Astrocyte (in vitro differentiated cells and primary cell): ENCODE measurements around the gene CLN5.

ENCODE experiments used
- EZH2 ChIP-seq: IDR thresholded peaks from 2 replicates; pipeline ENCODE4 v1.6.1; 2012; ENCODE audit warnings: mild to moderate bottlenecking, low read length, inconsistent platforms; ENCODE audit not compliant: insufficient read depth
- TF ChIP-seq, protein P1 (sequence below): IDR thresholded peaks from 2 replicates; pipeline ENCODE4 v1.5.1; 2011; ENCODE audit warnings: low read depth, mild to moderate bottlenecking, inconsistent platforms, low read length, moderate library complexity; ENCODE audit not compliant: insufficient read depth

DNA sequence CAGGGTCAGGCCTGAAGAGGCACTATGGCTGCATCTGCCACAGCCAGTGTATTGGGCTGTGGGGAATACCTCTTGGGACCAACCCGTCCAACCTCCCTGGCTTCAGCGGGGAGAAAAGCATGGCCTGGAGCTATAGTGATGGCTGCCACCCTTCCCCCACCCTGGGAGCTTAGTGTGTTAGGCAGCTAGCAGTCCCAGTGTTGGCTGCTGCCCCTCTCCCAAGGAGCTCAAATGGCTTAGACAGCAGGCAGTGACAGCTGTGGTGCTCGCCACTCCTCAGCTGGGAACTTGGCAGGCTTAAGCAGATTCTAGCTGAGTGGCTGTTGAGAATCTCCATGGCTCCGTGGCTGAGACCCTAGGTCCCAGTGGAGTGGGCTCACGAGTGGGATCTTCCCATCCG lies 23.8 kb upstream of the CLN5 start:
- TF ChIP-seq, protein P1, sequence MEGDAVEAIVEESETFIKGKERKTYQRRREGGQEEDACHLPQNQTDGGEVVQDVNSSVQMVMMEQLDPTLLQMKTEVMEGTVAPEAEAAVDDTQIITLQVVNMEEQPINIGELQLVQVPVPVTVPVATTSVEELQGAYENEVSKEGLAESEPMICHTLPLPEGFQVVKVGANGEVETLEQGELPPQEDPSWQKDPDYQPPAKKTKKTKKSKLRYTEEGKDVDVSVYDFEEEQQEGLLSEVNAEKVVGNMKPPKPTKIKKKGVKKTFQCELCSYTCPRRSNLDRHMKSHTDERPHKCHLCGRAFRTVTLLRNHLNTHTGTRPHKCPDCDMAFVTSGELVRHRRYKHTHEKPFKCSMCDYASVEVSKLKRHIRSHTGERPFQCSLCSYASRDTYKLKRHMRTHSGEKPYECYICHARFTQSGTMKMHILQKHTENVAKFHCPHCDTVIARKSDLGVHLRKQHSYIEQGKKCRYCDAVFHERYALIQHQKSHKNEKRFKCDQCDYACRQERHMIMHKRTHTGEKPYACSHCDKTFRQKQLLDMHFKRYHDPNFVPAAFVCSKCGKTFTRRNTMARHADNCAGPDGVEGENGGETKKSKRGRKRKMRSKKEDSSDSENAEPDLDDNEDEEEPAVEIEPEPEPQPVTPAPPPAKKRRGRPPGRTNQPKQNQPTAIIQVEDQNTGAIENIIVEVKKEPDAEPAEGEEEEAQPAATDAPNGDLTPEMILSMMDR = no peak
- no peak for TF ChIP-seq EZH2
